LNCAP (cell line): Measurements from ENCODE around the gene HSPA12B.

ENCODE experiments used
- CTCF ChIP-seq: fragments of 450-650 bp; IDR thresholded peaks from 2 replicates; pipeline ENCODE4 v1.5.1; 2017; ENCODE audit warnings: mild to moderate bottlenecking

HSPA12B gene

DNA sequence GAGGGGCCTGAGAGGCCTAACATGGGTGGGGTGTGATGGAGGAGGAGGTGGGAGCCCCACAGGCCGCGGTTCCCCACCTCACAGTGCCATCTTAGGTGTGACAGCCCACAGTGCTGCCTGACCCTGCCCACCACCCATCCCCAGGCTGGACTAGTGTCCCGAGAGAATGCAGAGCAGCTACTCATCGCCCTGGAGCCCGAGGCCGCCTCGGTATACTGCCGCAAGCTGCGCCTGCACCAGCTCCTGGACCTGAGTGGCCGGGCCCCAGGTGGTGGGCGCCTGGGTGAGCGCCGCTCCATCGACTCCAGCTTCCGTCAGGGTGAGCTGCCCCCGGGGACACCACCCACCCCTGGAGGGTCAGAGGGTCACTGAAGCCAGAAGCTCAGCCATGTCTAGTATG lies 15.6 kb downstream of the HSPA12B start:
- TF ChIP-seq CTCF: no peak

- no peak for TF ChIP-seq CTCF
Observed at GRCh38 chr20:3749087-3749688, 16.7 kb downstream of the HSPA12B start.

DNA sequence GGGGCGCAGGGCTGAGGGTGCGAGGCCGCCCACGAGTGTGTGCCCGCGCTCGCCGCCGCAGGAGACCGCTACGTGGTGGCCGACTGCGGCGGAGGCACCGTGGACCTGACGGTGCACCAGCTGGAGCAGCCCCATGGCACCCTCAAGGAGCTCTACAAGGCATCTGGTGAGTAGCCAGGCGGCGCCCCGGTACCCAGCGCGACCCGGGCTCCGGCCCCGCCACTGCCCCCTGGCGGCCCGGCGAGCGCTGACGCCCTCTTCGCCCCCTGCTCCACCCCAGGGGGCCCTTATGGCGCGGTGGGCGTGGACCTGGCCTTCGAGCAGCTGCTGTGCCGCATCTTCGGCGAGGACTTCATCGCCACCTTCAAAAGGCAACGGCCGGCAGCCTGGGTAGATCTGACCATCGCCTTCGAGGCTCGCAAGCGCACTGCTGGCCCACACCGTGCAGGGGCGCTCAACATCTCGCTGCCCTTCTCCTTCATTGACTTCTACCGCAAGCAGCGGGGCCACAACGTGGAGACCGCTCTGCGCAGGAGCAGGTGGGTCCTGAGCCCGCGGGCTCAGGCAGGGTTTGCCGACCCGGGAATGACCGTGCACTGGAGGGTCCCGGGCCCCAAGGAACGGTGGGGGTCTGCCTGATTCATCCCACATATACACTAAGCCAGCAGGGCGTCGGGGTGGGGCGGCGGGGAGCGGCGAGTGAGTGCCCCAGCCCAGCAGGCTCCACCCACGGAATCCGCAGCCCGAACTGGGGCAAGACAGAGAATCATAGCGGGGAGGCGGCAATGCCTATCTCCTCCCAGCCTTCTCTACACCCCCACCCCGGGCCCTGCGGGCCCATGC lies 17.4 kb downstream of the HSPA12B start:
- TF ChIP-seq CTCF: peak; percentile 84

DNA sequence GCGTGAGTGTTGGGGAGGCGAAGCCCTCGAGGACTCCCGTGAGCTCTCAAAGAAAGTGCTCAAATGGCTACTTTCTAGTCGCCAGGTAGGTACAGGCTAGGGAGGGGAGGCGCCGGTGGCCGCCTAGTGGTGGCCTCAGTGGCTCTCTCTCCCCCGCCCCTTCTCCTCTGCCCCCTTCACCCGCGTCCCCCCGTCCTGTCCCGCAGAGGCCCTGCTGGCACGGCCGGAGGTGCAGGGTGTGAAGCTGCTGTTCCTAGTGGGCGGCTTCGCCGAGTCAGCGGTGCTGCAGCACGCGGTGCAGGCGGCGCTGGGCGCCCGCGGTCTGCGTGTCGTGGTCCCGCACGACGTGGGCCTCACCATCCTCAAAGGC lies 18.8 kb downstream of the HSPA12B start:
- TF ChIP-seq CTCF: no peak

DNA sequence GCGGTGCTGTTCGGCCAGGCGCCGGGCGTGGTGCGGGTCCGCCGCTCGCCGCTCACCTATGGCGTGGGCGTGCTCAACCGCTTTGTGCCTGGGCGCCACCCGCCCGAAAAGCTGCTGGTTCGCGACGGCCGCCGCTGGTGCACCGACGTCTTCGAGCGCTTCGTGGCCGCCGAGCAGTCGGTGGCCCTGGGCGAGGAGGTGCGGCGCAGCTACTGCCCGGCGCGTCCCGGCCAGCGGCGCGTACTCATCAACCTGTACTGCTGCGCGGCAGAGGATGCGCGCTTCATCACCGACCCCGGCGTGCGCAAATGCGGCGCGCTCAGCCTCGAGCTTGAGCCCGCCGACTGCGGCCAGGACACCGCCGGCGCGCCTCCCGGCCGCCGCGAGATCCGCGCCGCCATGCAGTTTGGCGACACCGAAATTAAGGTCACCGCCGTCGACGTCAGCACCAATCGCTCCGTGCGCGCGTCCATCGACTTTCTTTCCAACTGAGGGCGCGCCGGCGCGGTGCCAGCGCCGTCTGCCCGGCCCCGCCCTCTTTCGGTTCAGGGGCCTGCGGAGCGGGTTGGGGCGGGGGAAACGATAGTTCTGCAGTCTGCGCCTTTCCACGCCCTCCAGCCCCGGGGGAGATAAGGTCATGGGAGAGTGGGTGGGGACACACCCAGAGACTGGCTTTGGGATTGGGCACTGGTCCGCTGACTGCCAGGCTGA lies 19.3 kb downstream of the HSPA12B start:
- TF ChIP-seq CTCF: no peak

DNA sequence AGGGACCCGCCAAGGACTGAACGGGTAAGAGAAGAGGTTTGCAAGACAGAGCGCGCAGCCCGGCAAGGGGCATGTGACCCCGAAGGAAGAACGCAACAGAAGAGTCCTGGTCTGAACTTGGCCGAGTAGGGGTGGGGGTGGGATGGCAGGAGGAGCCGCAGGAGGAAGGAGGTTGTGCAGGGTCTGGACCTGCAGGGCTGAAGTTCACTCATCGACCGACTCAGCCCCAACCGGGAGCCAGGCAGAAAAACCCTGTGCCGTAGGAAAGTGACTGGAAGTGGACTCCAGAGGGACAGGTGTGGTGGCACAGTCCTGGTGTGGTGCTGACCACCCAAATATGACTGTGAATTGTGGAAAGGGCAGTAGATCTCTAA lies 19.9 kb downstream of the HSPA12B start:
- TF ChIP-seq CTCF: no peak

- TF ChIP-seq CTCF: peak; percentile 81
Observed at GRCh38 chr20:3753098-3753497, 20.6 kb downstream of the HSPA12B start.
